T-helper 1 cell treated with Interleukin-12 subunit alpha and Interleukin-12 subunit beta and Interleukin-4 antibody, amounts not matched to agents 30 ng/mL and 1 ng/mL, for 36 hours (primary cell): ENCODE results near the gene STXBP1. TPM values are rescaled to one million over a fixed set of nuclear protein-coding genes. Genes with fewer than 3 reads are reported as not detected.

Experiments used
- intact Hi-C: fragments of 100-400 bp; cut with micrococcal nuclease; formaldehyde crosslinking; loops from one replicate; pipeline ENCODE4 v1.15.1; 2024
- total RNA-seq: library from RNA; stranded (reverse); gene quantifications from 2 replicates; pipeline ENCODE4 v1.2.3, GENCODE V29; 2022

STXBP1 gene
- 16.0 and 16.8 TPM in 2 replicates for total RNA-seq

- intact Hi-C loops = loop anchor here (1.0 to 5.0 kb wide), 12 partner anchors 43 to 1865 kb away; partner anchors contain the start of genes COQ4, LRSAM1, ODF2 and PBX3
Observed at GRCh38 chr9:127611899-127612790, at the start of gene STXBP1. STXBP1 (plus strand) TSS chr9:127612277; CDS start chr9:127612404, 127 bp downstream.

GRCh38 chr9:127562279-127562796, 49.7 kb upstream of the STXBP1 start:
- intact Hi-C loops = no loop called here

- intact Hi-C loops = no loop called here
Observed at GRCh38 chr9:127562841-127563401, 49.2 kb upstream of the STXBP1 start.

- intact Hi-C loops = no loop called here
Observed at GRCh38 chr9:127563579-127563978, 48.5 kb upstream of the STXBP1 start.

GRCh38 chr9:127565231-127565630, 46.8 kb upstream of the STXBP1 start:
- intact Hi-C loops = no loop called here

- intact Hi-C loops = no loop called here
Observed at GRCh38 chr9:127566351-127567001, 45.6 kb upstream of the STXBP1 start.

GRCh38 chr9:127567035-127567729, 44.9 kb upstream of the STXBP1 start:
- intact Hi-C loops = no loop called here

- intact Hi-C loops = loop anchor here (2.0 kb wide), 4 partner anchors 117 to 651 kb away; partner anchors contain the start of genes BBLN, LRSAM1, RPL12 and SLC2A8
Observed at GRCh38 chr9:127567730-127568617, 44.1 kb upstream of the STXBP1 start.

GRCh38 chr9:127568618-127568970, 43.5 kb upstream of the STXBP1 start:
- intact Hi-C loops = loop anchor here (2.0 kb wide), 4 partner anchors 118 to 650 kb away; partner anchors contain the start of genes BBLN, LRSAM1, RPL12 and SLC2A8

- intact Hi-C loops = loop anchor here (1.0 to 2.0 kb wide), 12 partner anchors 10 to 650 kb away; partner anchors contain the start of genes BBLN, LRSAM1, PTRH1 and RPL12
Observed at GRCh38 chr9:127568971-127569885, 42.8 kb upstream of the STXBP1 start.

- intact Hi-C loops = loop anchor here (1.0 to 2.0 kb wide), 12 partner anchors 9 to 649 kb away; partner anchors contain the start of genes BBLN, LRSAM1, PTRH1 and RPL12
Observed at GRCh38 chr9:127569886-127570401, 42.1 kb upstream of the STXBP1 start.

GRCh38 chr9:127570533-127571111, 41.5 kb upstream of the STXBP1 start:
- intact Hi-C loops = no loop called here

GRCh38 chr9:127571971-127572370, 40.1 kb upstream of the STXBP1 start:
- intact Hi-C loops = no loop called here

- intact Hi-C loops = no loop called here
Observed at GRCh38 chr9:127572961-127573721, 38.9 kb upstream of the STXBP1 start.

GRCh38 chr9:127574072-127574993, 37.7 kb upstream of the STXBP1 start:
- intact Hi-C loops = no loop called here
